22Rv1 (cell line): ENCODE data around the gene CCDC146.

Experiments
- CTCF ChIP-seq: fragments of 450-650 bp; IDR thresholded peaks from 2 replicates; pipeline ENCODE4 v1.5.1; 2017; ENCODE audit warnings: mild to moderate bottlenecking
- ZFX ChIP-seq: fragments of 450-650 bp; IDR thresholded peaks from 2 replicates; pipeline ENCODE4 v1.6.1; 2017; ENCODE audit warnings: antibody characterized with exemption, borderline replicate concordance

- TF ChIP-seq CTCF (no peak), ZFX (no peak)
Measured at GRCh38 chr7:77182261-77182660, 59.8 kb downstream of the CCDC146 start.
